Central memory CD4-positive, alpha-beta T cell (primary cell): ENCODE measurements around the gene TSSK2.

ENCODE experiments used
- DNase-seq: peaks from one replicate; pipeline ENCODE4 v3.0.0; 2022

The TSSK2 gene

GRCh38 chr22:19172213-19173046 lies 41.3 kb downstream of the TSSK2 start:
- DNase-seq = no peak

DNA sequence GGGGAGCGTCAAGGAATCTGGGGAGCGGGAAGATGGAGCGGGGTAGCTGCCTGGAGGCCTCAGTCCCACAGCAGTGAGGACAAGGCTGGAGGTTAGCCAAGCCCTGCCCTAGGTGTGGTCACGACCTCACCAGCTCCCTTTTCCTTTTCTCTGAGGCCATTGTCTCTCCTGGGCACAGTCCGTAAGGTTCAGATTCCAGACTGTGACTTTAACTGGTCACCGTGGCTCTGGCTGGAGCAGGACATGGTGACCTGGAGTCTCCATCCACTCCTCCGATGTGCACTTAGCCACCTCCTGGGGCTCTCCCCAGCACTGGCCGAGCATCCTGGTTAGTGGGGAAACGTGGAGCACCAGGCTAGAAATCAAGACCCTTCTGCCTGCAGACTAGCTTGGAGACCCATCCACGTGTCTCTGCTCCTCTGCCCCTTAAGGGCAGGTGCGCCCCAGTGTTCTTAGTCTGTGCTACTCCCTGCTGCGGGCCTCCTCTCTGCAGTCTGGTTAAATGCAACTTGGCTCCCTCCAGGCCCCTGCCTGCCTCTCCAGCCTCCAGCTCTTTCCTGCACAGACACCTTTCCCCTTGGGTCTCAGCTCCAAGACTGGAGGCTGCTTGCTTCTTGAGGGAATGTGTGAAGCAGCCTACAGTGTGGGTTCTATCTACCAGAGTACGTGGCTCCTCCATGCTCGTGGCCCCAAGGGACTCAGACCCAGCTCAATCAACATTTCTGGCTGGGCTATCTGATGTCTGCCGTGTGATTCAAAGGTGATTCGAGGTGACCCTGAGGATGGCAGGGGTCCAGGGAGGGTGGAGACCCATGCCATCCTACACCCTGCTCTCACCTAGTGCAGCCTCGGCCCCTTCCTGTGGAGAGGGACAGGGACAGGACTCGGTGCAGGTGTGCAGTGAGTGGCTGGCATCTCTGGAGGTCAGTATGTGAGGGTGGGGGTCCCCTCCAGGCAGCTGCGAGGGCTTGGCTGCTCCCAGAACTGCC lies 42.2 kb downstream of the TSSK2 start:
- no peak for DNase-seq

DNA sequence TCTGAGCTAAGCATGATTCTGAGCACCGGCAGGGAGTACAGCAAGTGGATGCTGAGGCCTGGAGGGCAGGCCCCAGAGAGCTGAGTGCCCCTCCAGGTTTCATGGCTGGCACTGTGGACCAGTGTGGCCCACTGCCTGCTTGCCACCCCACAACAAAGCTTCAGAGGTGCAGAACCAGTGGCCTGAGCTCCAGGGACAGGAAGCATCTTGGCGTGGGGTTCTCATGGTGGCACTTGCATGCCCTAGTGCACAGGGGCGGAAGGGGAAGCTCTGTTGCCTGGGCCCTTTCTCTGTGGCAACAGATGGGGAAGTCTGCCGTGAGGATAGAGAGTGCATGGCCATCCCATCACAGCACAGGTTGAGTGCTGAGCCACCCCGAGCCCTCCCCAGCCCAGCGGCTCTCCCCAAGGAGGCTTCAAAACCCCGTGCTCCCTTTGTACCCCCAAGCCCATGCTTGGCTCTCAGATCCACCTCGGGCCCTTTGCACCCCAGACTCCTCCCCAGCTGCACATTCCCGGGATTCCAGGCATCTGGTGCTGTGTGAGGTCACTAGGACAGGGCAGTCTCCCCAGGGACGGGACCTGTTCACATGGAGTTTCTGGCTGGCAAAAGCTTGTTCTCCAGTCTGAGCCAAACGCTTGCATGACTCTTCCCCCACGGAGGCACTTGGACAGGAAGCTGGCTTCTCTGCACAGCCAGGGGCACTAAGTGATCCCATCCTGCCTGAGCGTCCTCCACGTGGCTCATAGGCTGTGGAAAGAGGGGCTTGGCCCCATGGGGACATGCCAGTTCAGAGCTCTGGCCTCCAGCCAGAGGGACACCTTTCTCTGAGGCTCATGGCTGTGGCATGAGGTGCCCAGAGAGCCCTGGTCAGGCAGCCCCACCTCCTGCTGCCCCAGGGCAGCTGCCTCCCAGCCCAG lies 43.3 kb downstream of the TSSK2 start:
- DNase-seq = no peak

GRCh38 chr22:19175026-19175601 lies 44.0 kb downstream of the TSSK2 start:
- DNase-seq = no peak

- DNase-seq = no peak
Observed at GRCh38 chr22:19175602-19176174, 44.6 kb downstream of the TSSK2 start.

- DNase-seq = no peak
Observed at GRCh38 chr22:19176175-19176643, 45.1 kb downstream of the TSSK2 start.

- DNase-seq = no peak
Observed at GRCh38 chr22:19176732-19177131, 45.6 kb downstream of the TSSK2 start.

- DNase-seq = no peak
Observed at GRCh38 chr22:19177164-19178064, 46.3 kb downstream of the TSSK2 start.

DNA sequence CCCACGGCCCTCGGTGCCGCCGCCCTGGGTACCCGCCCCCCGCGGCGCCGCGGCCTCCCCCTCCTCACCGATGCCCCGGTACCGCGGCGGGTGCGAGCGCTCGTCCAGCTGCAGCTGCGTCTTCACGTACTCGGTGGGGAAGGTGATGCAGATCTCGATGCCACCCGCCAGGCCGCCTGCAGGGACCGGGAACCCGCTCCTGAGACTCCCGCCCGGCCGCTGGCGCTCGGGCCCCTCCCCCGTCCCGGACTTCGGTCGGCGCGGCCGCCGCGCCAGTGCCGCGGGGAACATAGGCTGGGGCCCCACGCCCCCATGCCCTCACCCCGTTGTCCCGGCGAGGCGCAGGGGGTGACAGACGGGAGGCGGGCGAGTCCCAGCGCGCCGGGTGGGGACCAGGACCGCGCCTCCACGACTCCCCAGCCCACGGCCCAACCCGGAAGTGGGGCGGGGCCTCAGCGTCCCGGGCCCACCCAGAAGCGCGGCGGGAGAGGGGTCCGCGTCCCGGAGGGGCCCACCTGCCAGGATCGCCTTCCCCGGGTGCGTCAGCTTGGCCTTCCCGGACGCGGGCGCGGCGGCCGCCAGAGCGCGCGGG lies 47.1 kb downstream of the TSSK2 start:
- peak; percentile 49 for DNase-seq

- DNase-seq = peak; percentile 60
Observed at GRCh38 chr22:19178657-19179496, 47.8 kb downstream of the TSSK2 start, which contains the start of gene SLC25A1. TSS of gene SLC25A1 (minus strand) at chr22:19178736. CDS start at chr22:19178673, 63 bp downstream.

- no peak for DNase-seq
Observed at GRCh38 chr22:19179497-19180048, 48.5 kb downstream of the TSSK2 start.

DNA sequence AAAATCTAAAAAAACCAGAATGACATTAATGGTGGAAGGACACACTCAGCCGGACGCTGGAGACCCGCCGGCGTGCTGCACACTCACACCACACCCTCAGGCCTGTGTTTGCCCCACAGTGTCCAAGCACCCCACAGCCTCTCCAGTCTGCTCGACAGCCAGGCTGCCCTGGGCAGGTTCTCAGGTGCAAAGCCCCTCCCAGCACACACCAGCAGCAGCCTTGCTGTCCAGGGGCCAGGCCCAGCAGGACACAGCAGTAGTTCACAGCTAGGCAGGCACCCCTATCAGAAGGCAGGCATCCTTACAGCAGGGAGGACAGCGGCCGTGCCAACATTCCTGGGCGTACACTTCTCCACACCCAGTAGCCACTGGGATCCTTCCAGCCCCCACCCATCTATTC lies 49.1 kb downstream of the TSSK2 start:
- DNase-seq = no peak

DNA sequence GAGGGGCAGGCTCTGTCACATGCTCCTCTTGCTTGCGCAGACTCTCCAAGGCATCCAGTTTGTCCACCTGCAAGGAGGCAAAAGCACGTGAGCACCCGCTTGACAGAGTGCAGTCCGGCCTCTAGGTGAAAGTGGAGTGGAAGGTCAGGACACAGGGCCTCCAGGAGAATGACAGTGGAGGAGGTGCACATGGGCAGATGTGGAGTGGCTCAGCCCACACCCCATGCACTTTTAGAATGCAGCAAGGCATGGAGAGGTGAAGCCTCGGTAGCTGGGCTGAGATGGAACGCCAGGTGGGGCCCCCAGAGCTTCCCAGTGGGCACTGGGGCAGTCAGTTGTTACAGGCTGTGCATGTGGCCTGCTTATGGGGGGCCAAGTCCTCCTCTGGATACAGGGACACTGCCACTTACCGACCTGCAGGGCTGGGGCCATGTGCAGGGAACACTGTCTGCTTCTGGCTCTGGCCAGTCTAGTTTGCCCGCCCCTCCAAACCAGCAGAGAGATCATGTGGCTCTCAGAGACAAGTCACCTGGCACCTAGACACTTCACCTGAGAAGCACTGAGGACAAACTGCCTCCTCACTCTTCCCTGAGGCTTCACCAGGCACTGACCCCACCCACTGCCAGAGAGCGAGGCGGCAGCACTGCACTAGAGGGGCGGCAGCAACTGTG lies 49.8 kb downstream of the TSSK2 start:
- DNase-seq = no peak

DNA sequence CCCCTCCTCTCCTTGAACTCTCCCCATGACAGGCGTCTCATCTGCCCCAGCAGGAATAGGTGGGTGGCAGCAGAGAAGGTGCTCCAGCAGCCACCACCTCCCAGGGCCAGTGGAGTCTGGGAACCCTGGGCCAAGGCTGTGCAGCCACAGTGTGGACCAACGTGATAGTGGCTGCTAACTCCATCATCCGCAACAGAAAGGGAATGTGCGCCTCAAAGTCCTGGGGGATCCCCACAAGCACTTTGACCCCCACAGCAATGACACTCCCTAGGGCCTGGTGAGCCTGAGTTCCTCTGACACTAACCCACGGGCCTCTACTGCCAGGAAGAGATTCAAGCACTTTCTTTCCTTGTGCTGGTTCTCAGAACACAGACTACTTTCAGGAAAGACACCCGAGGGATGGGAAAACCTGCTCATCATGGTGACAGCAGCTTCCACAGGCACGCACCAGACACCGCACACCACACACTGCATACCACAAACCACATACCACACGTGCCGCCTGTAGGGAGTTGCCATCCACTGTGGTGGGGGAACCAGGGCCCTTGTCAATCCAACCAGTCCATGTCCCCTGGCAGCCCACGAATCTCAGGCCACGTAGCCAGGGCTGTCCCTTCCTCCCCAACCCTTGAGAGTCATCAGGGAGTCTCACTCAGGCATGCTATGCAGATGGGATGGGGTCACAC lies 50.8 kb downstream of the TSSK2 start:
- DNase-seq = no peak
